SK-N-SH treated with all-trans-retinoic acid at 6 μM for 48 hours (cell line): ENCODE results near the gene TUBGCP3.

Source experiments
- ARNTL ChIP-seq: fragments of 450-650 bp; formaldehyde crosslinking; IDR thresholded peaks from 2 replicates; pipeline ENCODE4 v1.5.0; 2020; ENCODE audit warnings: low read depth, mild to moderate bottlenecking, moderate library complexity, borderline replicate concordance
- CSDC2 ChIP-seq: fragments of 250-450 bp; sonication (Bioruptor Pico); IDR thresholded peaks from 2 replicates; pipeline ENCODE4 v1.5.0; 2020; ENCODE audit warnings: mild to moderate bottlenecking, moderate library complexity
- ESRRG ChIP-seq: fragments of 250-450 bp; sonication (Bioruptor Pico); IDR thresholded peaks from 2 replicates; pipeline ENCODE4 v1.6.1; 2021; ENCODE audit warnings: mild to moderate bottlenecking
- ISL1 ChIP-seq: fragments of 250-450 bp; sonication (Bioruptor Pico); IDR thresholded peaks from 2 replicates; pipeline ENCODE4 v2.1.2; 2022; ENCODE audit warnings: mild to moderate bottlenecking, moderate library complexity
- PATZ1 ChIP-seq: fragments of 250-450 bp; sonication (Bioruptor Pico); IDR thresholded peaks from 2 replicates; pipeline ENCODE4 v1.8.0; 2020; ENCODE audit warnings: mild to moderate bottlenecking, moderate library complexity, borderline replicate concordance
- TOX ChIP-seq: fragments of 250-450 bp; sonication (Bioruptor Pico); IDR thresholded peaks from 2 replicates; pipeline ENCODE4 v1.8.0; 2021; ENCODE audit warnings: mild to moderate bottlenecking, moderate library complexity, borderline replicate concordance
- ZFP3 ChIP-seq: fragments of 250-450 bp; sonication (Bioruptor Pico); IDR thresholded peaks from 2 replicates; pipeline ENCODE4 v1.5.0; 2020; ENCODE audit warnings: mild to moderate bottlenecking, moderate library complexity
- ZFP30 ChIP-seq: fragments of 450-650 bp; formaldehyde crosslinking; IDR thresholded peaks from 2 replicates; pipeline ENCODE4 v1.5.0; 2022; ENCODE audit warnings: mild to moderate bottlenecking, moderate library complexity

- no peak for TF ChIP-seq ZFP3 (CRISPR knock-in tag)
- TF ChIP-seq TOX = no peak
- no peak for TF ChIP-seq CSDC2 (CRISPR knock-in tag)
- no peak for TF ChIP-seq ISL1 (CRISPR knock-in tag)
- no peak for TF ChIP-seq ZFP30 (CRISPR knock-in tag)
- no peak for TF ChIP-seq ARNTL (CRISPR knock-in tag)
- TF ChIP-seq PATZ1 = no peak
- TF ChIP-seq ESRRG = no peak
Observed at GRCh38 chr13:112603641-112604225, 15.8 kb upstream of the TUBGCP3 start.
